HEK293T (cell line): ENCODE results near the gene CTPS1.

Experiments used
- CTCF ChIA-PET: fragments of 350-600 bp; formaldehyde crosslinking; extraction: SDS; loops from one replicate; lab custom pipeline; 2021; ENCODE audit warnings: antibody characterized with exemption, inconsistent platforms; lab: Yijun Ruan, JAX
- POLR2A ChIA-PET: fragments of 350-600 bp; formaldehyde crosslinking; extraction: SDS; loops from one replicate; lab custom pipeline; 2020; ENCODE audit warnings: antibody characterized with exemption, inconsistent platforms; lab: Yijun Ruan, JAX
- DNase-seq: peaks from one replicate; pipeline ENCODE4 v3.0.0; 2012; ENCODE audit warnings: mixed read lengths; ENCODE audit errors: extremely low spot score
- ARNT ChIP-seq: fragments of 450-650 bp; IDR thresholded peaks from 2 replicates; pipeline ENCODE4 v1.6.1; 2017; ENCODE audit warnings: mild to moderate bottlenecking
- BHLHE40 ChIP-seq: fragments of 450-650 bp; IDR thresholded peaks from 2 replicates; pipeline ENCODE4 v1.6.1; 2016; ENCODE audit warnings: mild to moderate bottlenecking, moderate library complexity, borderline replicate concordance
- CTBP1 ChIP-seq: fragments of 450-650 bp; IDR thresholded peaks from 2 replicates; pipeline ENCODE4 v1.6.1; 2016; ENCODE audit warnings: borderline replicate concordance
- ELF4 ChIP-seq: fragments of 450-650 bp; IDR thresholded peaks from 2 replicates; pipeline ENCODE4 v1.6.1; 2017; ENCODE audit warnings: antibody characterized with exemption
- FOXA1 ChIP-seq: fragments of 450-650 bp; IDR thresholded peaks from 2 replicates; pipeline ENCODE4 v1.6.1; 2016; ENCODE audit warnings: mild to moderate bottlenecking
- FOXK2 ChIP-seq: fragments of 450-650 bp; IDR thresholded peaks from 2 replicates; pipeline ENCODE4 v1.6.1; 2016; ENCODE audit warnings: mild to moderate bottlenecking
- FOXM1 ChIP-seq: fragments of 450-650 bp; IDR thresholded peaks from 2 replicates; pipeline ENCODE4 v1.6.1; 2017; ENCODE audit warnings: mild to moderate bottlenecking, borderline replicate concordance
- HDGF ChIP-seq: fragments of 450-650 bp; IDR thresholded peaks from 2 replicates; pipeline ENCODE4 v1.6.1; 2017; ENCODE audit warnings: antibody characterized with exemption, borderline replicate concordance
- L3MBTL2 ChIP-seq: fragments of 450-650 bp; conservative IDR thresholded peaks from 2 replicates; pipeline ENCODE4 v1.6.1; 2016; ENCODE audit warnings: mild to moderate bottlenecking
- LEF1 ChIP-seq: fragments of 450-650 bp; IDR thresholded peaks from 2 replicates; pipeline ENCODE4 v1.6.1; 2017; ENCODE audit warnings: mild to moderate bottlenecking, borderline replicate concordance
- NFRKB ChIP-seq: fragments of 450-650 bp; IDR thresholded peaks from 2 replicates; pipeline ENCODE4 v1.6.1; 2016; ENCODE audit warnings: mild to moderate bottlenecking, moderate library complexity
- PKNOX1 ChIP-seq: fragments of 450-650 bp; IDR thresholded peaks from 2 replicates; pipeline ENCODE4 v1.6.1; 2016
- SP1 ChIP-seq: fragments of 450-650 bp; IDR thresholded peaks from 2 replicates; pipeline ENCODE4 v1.6.1; 2017
- SUZ12 ChIP-seq: fragments of 450-650 bp; IDR thresholded peaks from 2 replicates; pipeline ENCODE4 v1.6.1; 2016; ENCODE audit warnings: mild to moderate bottlenecking
- TARDBP ChIP-seq: fragments of 450-650 bp; IDR thresholded peaks from 2 replicates; pipeline ENCODE4 v1.6.1; 2016
- ZNF384 ChIP-seq: fragments of 450-650 bp; IDR thresholded peaks from 2 replicates; pipeline ENCODE4 v1.6.1; 2016

CTPS1 gene

GRCh38 chr1:40981691-40982448 is 2.4 kb downstream of the CTPS1 start:
- ChIA-PET CTCF (no interaction called here), POLR2A (interaction anchor here (2.7 kb wide), 1 partner anchor 21 kb away, joined by 24 read pairs; no protein-coding TSS in a partner anchor)
- TF ChIP-seq FOXM1 (no peak), L3MBTL2 (no peak), FOXK2 (no peak), ZNF384 (no peak), SUZ12 (no peak), LEF1 (no peak), BHLHE40 (no peak), NFRKB (no peak), PKNOX1 (no peak), HDGF (no peak), ARNT (no peak), SP1 (no peak), FOXA1 (no peak), ELF4 (no peak)
- no peak for DNase-seq

GRCh38 chr1:40982721-40983120 is 3.2 kb downstream of the CTPS1 start:
- CTCF ChIA-PET: no interaction called here
- TF ChIP-seq FOXA1 (no peak), L3MBTL2 (no peak), FOXK2 (no peak), SP1 (no peak), HDGF (no peak), CTBP1 (no peak), SUZ12 (no peak), FOXM1 (no peak), TARDBP (no peak), BHLHE40 (no peak), LEF1 (no peak), ZNF384 (no peak), ELF4 (no peak), ARNT (no peak)
- POLR2A ChIA-PET: no interaction called here
- DNase-seq: no peak

GRCh38 chr1:40983286-40983685 is 3.8 kb downstream of the CTPS1 start:
- CTCF ChIA-PET: no interaction called here

GRCh38 chr1:40984066-40984465 is 4.6 kb downstream of the CTPS1 start:
- DNase-seq: no peak
- ChIA-PET POLR2A (no interaction called here), CTCF (interaction anchor here (0.7 kb wide), 1 partner anchor 351 kb away, joined by 3 read pairs; no protein-coding TSS in a partner anchor)
- TF ChIP-seq SP1: no peak
- no peak for TF ChIP-seq HDGF
- no peak for TF ChIP-seq CTBP1
- TF ChIP-seq BHLHE40: no peak
- TF ChIP-seq TARDBP: no peak
- TF ChIP-seq L3MBTL2: no peak
- TF ChIP-seq NFRKB: no peak
- no peak for TF ChIP-seq FOXM1
- no peak for TF ChIP-seq FOXA1
- no peak for TF ChIP-seq LEF1
- TF ChIP-seq ARNT: no peak
- no peak for TF ChIP-seq FOXK2
- TF ChIP-seq PKNOX1: no peak
- TF ChIP-seq SUZ12: no peak
- no peak for TF ChIP-seq ELF4
- no peak for TF ChIP-seq ZNF384

More at GRCh38 chr1:40983286-40983685, 3.8 kb downstream of the CTPS1 start:
- TF ChIP-seq PKNOX1 (no peak), SP1 (no peak)
- DNase-seq: no peak
- POLR2A ChIA-PET: no interaction called here

GRCh38 chr1:40984531-40984930 is 5.0 kb downstream of the CTPS1 start:
- ChIA-PET POLR2A (no interaction called here), CTCF (interaction anchor here (0.7 kb wide), 1 partner anchor 352 kb away, joined by 3 read pairs; no protein-coding TSS in a partner anchor)
- TF ChIP-seq NFRKB (no peak), BHLHE40 (no peak), TARDBP (no peak), FOXA1 (no peak), CTBP1 (no peak)

GRCh38 chr1:40985161-40985560 is 5.7 kb downstream of the CTPS1 start:
- TF ChIP-seq L3MBTL2 (no peak), NFRKB (no peak), ARNT (no peak), PKNOX1 (no peak), LEF1 (no peak), CTBP1 (no peak), FOXK2 (no peak), BHLHE40 (no peak), SP1 (no peak), FOXM1 (no peak), ZNF384 (no peak), SUZ12 (no peak), TARDBP (no peak), FOXA1 (no peak), ELF4 (no peak), HDGF (no peak)
- ChIA-PET CTCF (no interaction called here), POLR2A (no interaction called here)
- no peak for DNase-seq

More at GRCh38 chr1:40984531-40984930, 5.0 kb downstream of the CTPS1 start:
- DNase-seq: no peak
